H1 (cell line): ENCODE measurements around the gene ENTPD8. TPM values are rescaled to one million over a fixed set of nuclear protein-coding genes. Genes with fewer than 3 reads are reported as not detected.

Experiments
- BCL11A ChIP-seq, 2 experiments: IDR thresholded peaks; one replicate each; pipeline ENCODE4 v1.6.1; 2011; ENCODE audit warnings: low read depth in 2 of 2, low read length in 2 of 2, mild to moderate bottlenecking in 2 of 2
- SIRT6 ChIP-seq: IDR thresholded peaks from one replicate; pipeline ENCODE4 v1.7.1; 2012; ENCODE audit warnings: low read length, inconsistent platforms
- polyA plus RNA-seq, 7 experiments: library from polyadenylated mRNA; depleted of rRNA in 3 of 7; stranded (reverse) in 5 of 7; unstranded in 2 of 7; fragments of >200 nt in 5 of 7; fragments of 200-250 nt in 2 of 7; gene quantifications; 1 replicate in 5 of 7; 2 replicates in 1 of 7; 4 replicates in 1 of 7; pipeline versions ENCODE4 v1.2.1 to v1.2.3, GENCODE V29; 2011 to 2013; ENCODE audit warnings: missing spikeins in 2 of 7, mixed read lengths in 2 of 7
- total RNA-seq: library from RNA; stranded (reverse); fragmentation: NEBNext Ultra II Directional; extraction: Animal tissue kit (Norgen Biotek cat#: 25700); gene quantifications from 2 replicates; pipeline ENCODE4 v1.2.1, GENCODE V29; 2021

Gene ENTPD8
- total and polyA plus RNA-seq, 2 of the 8 experiments (the other 6 are each of a cell fraction or from before 2014, with no cell fraction given), result 0.48 to 0.51 TPM

GRCh38 chr9:137456061-137456863 lies 15.1 kb upstream of the ENTPD8 start (continued):
- no peak for TF ChIP-seq BCL11A (IDR thresholded peaks at IDR 0.05; ENCODE audit: low read depth in 2 of 2, low read length in 2 of 2)
- TF ChIP-seq SIRT6, result no peak
